SJSA1 (cell line): Measurements from ENCODE around the gene PIGQ. TPM values are rescaled to one million over a fixed set of nuclear protein-coding genes. Genes with fewer than 3 reads are reported as not detected.

Experiments used
- DNase-seq, 2 experiments: peaks; one replicate each; pipeline ENCODE4 v3.0.0-alpha.2; 2015 to 2020; ENCODE audit warnings: low spot score in 2 of 2, low read depth in 1 of 2
- H3K27ac ChIP-seq: fragments of 250-450 bp; sonication (Bioruptor Pico); 2 replicates; pipeline ENCODE4 v1.5.1; 2020; ENCODE audit warnings: mild to moderate bottlenecking, moderate library complexity
- H3K27me3 ChIP-seq: fragments of 250-450 bp; sonication (Bioruptor Pico); replicated peaks from 2 replicates; pipeline ENCODE4 v1.5.1; 2020; ENCODE audit warnings: mild to moderate bottlenecking, moderate library complexity
- H3K36me3 ChIP-seq: fragments of 250-450 bp; sonication (Bioruptor Pico); 2 replicates; pipeline ENCODE4 v1.5.1; 2020; ENCODE audit warnings: mild to moderate bottlenecking
- H3K4me1 ChIP-seq: fragments of 250-450 bp; sonication (Bioruptor Pico); replicated peaks from 2 replicates; pipeline ENCODE4 v1.6.1; 2021; ENCODE audit warnings: mild to moderate bottlenecking
- H3K4me3 ChIP-seq: fragments of 250-450 bp; sonication (Bioruptor Pico); 2 replicates; pipeline ENCODE4 v1.5.1; 2020; ENCODE audit warnings: mild to moderate bottlenecking
- H3K9me3 ChIP-seq: fragments of 250-450 bp; sonication (Bioruptor Pico); replicated peaks from 2 replicates; pipeline ENCODE4 v1.5.1; 2020; ENCODE audit warnings: mild to moderate bottlenecking
- total RNA-seq: library from RNA; depleted of rRNA; stranded (reverse); fragments of >200 nt; shearing (Covaris generic); gene quantifications from 2 replicates; pipeline ENCODE4 v1.2.3, GENCODE V29; 2014

The PIGQ gene
- total RNA-seq, 1 experiment from 2014 or later: 33.8 TPM

- Histone ChIP-seq H3K27me3 (no peaks in the 10 kb centered on the region), H3K36me3 (peaks cover 26% of the 10 kb centered on the region), H3K27ac (peak overlapping the region; percentile 44; the same call in 1 of the 2 replicates), H3K9me3 (no peaks in the 10 kb centered on the region), H3K4me1 (peaks cover 33% of the 10 kb centered on the region), H3K4me3 (peak overlapping the region; percentile 65)
- peak in 1 of 2 experiments; percentile 51 for DNase-seq
These were observed 41.4 kb upstream of the PIGQ start for GRCh38 chr16:528111-529011.

GRCh38 chr16:529012-529575 is 40.7 kb upstream of the PIGQ start:
- no peaks in the 10 kb centered on the region for H3K9me3 ChIP-seq
- no peak for DNase-seq
- H3K27me3 ChIP-seq: no peaks in the 10 kb centered on the region
- H3K36me3 ChIP-seq: peaks cover 25% of the 10 kb centered on the region
- H3K4me3 ChIP-seq: peak overlapping the region; percentile 65
- H3K4me1 ChIP-seq: peaks cover 33% of the 10 kb centered on the region
- H3K27ac ChIP-seq: no peak overlapping the region

GRCh38 chr16:530111-530817 is 39.5 kb upstream of the PIGQ start:
- no peaks in the 10 kb centered on the region for H3K27me3 ChIP-seq
- H3K36me3 ChIP-seq: peaks cover 19% of the 10 kb centered on the region
- no peak overlapping the region for H3K4me3 ChIP-seq
- no peak for DNase-seq
- H3K4me1 ChIP-seq: peaks cover 36% of the 10 kb centered on the region
- H3K9me3 ChIP-seq: no peaks in the 10 kb centered on the region
- no peak overlapping the region for H3K27ac ChIP-seq

GRCh38 chr16:531494-532125 is 38.2 kb upstream of the PIGQ start:
- Histone ChIP-seq H3K36me3 (peaks cover 26% of the 10 kb centered on the region), H3K4me1 (peaks cover 31% of the 10 kb centered on the region), H3K4me3 (no peak overlapping the region), H3K27ac (no peak overlapping the region), H3K27me3 (no peaks in the 10 kb centered on the region), H3K9me3 (no peaks in the 10 kb centered on the region)
- DNase-seq: no peak

GRCh38 chr16:533391-534123 is 36.2 kb upstream of the PIGQ start:
- Histone ChIP-seq H3K4me3 (no peak overlapping the region), H3K36me3 (peaks cover 35% of the 10 kb centered on the region), H3K9me3 (no peaks in the 10 kb centered on the region), H3K27ac (no peak overlapping the region), H3K4me1 (peaks cover 26% of the 10 kb centered on the region), H3K27me3 (no peaks in the 10 kb centered on the region)
- DNase-seq: no peak

- H3K36me3 ChIP-seq: peaks cover 37% of the 10 kb centered on the region
These were observed 35.6 kb upstream of the PIGQ start for GRCh38 chr16:534135-534534.

GRCh38 chr16:534856-535445 is 34.8 kb upstream of the PIGQ start:
- Histone ChIP-seq H3K36me3 (peaks cover 37% of the 10 kb centered on the region), H3K27ac (no peak overlapping the region; the same call in 1 of the 2 replicates), H3K4me3 (no peak overlapping the region), H3K9me3 (no peaks in the 10 kb centered on the region), H3K27me3 (no peaks in the 10 kb centered on the region), H3K4me1 (peaks cover 25% of the 10 kb centered on the region)
- no peak for DNase-seq

More at GRCh38 chr16:534135-534534, 35.6 kb upstream of the PIGQ start:
- peaks cover 20% of the 10 kb centered on the region for H3K4me1 ChIP-seq
- no peaks in the 10 kb centered on the region for H3K27me3 ChIP-seq
- no peak overlapping the region for H3K4me3 ChIP-seq
- H3K9me3 ChIP-seq: no peaks in the 10 kb centered on the region
- H3K27ac ChIP-seq: no peak overlapping the region
- no peak for DNase-seq

- peaks cover 40% of the 10 kb centered on the region for H3K36me3 ChIP-seq
- no peaks in the 10 kb centered on the region for H3K9me3 ChIP-seq
- H3K4me1 ChIP-seq: peaks cover 32% of the 10 kb centered on the region
- no peak overlapping the region for H3K4me3 ChIP-seq
- DNase-seq: peak; percentile 76 to 90
- H3K27ac ChIP-seq: no peak overlapping the region; the same call in 1 of the 2 replicates
- no peaks in the 10 kb centered on the region for H3K27me3 ChIP-seq
These were observed 34.0 kb upstream of the PIGQ start for GRCh38 chr16:535446-536405.

GRCh38 chr16:536746-537145 is 33.0 kb upstream of the PIGQ start:
- H3K27ac ChIP-seq: no peak overlapping the region
- peaks cover 32% of the 10 kb centered on the region for H3K4me1 ChIP-seq
- peaks cover 48% of the 10 kb centered on the region for H3K36me3 ChIP-seq
- H3K4me3 ChIP-seq: no peak overlapping the region
- no peak for DNase-seq
- no peaks in the 10 kb centered on the region for H3K9me3 ChIP-seq
- H3K27me3 ChIP-seq: no peaks in the 10 kb centered on the region

GRCh38 chr16:537415-538335 is 32.1 kb upstream of the PIGQ start:
- DNase-seq: no peak
- H3K4me1 ChIP-seq: peaks cover 32% of the 10 kb centered on the region
- no peaks in the 10 kb centered on the region for H3K9me3 ChIP-seq
- H3K4me3 ChIP-seq: no peak overlapping the region
- peaks cover 48% of the 10 kb centered on the region for H3K36me3 ChIP-seq
- no peak overlapping the region for H3K27ac ChIP-seq
- no peaks in the 10 kb centered on the region for H3K27me3 ChIP-seq

GRCh38 chr16:539901-540530 is 29.8 kb upstream of the PIGQ start:
- peak overlapping the region; percentile 31; the same call in 1 of the 2 replicates for H3K27ac ChIP-seq
- peak; percentile 91 to 94 for DNase-seq
- H3K4me3 ChIP-seq: peak overlapping the region; percentile 18
- H3K36me3 ChIP-seq: peaks cover 46% of the 10 kb centered on the region
- no peaks in the 10 kb centered on the region for H3K27me3 ChIP-seq
- no peaks in the 10 kb centered on the region for H3K9me3 ChIP-seq
- H3K4me1 ChIP-seq: peaks cover 26% of the 10 kb centered on the region
